ENCODE measurements around the gene WDR70.

GRCh38 chr5:37471666-37472197 is 92.6 kb downstream of the WDR70 start:
- TF ChIP-seq, protein P1, sequence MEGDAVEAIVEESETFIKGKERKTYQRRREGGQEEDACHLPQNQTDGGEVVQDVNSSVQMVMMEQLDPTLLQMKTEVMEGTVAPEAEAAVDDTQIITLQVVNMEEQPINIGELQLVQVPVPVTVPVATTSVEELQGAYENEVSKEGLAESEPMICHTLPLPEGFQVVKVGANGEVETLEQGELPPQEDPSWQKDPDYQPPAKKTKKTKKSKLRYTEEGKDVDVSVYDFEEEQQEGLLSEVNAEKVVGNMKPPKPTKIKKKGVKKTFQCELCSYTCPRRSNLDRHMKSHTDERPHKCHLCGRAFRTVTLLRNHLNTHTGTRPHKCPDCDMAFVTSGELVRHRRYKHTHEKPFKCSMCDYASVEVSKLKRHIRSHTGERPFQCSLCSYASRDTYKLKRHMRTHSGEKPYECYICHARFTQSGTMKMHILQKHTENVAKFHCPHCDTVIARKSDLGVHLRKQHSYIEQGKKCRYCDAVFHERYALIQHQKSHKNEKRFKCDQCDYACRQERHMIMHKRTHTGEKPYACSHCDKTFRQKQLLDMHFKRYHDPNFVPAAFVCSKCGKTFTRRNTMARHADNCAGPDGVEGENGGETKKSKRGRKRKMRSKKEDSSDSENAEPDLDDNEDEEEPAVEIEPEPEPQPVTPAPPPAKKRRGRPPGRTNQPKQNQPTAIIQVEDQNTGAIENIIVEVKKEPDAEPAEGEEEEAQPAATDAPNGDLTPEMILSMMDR (IDR thresholded peaks at IDR 0.05; ENCODE audit: extremely low read depth in 1 of 2, insufficient read depth in 1 of 2, low read depth in 1 of 2, low read length in 2 of 2): no peak
- TF ChIP-seq JUN (IDR thresholded peaks at IDR 0.05; ENCODE audit: borderline replicate concordance, insufficient read depth, insufficient read length, low read depth) (no peak), POLR2AphosphoS5 (IDR thresholded peaks at IDR 0.05; ENCODE audit: insufficient read depth, low read depth, low read length) (no peak), POLR2A (IDR thresholded peaks at IDR 0.05; ENCODE audit: low read depth, low read length) (no peak), EZH2 (IDR thresholded peaks at IDR 0.05; ENCODE audit: borderline replicate concordance, low read depth, low read length, severe bottlenecking) (no peak), FOS (IDR thresholded peaks at IDR 0.05; ENCODE audit: borderline replicate concordance, insufficient read depth, low read length) (no peak), MYC (IDR thresholded peaks at IDR 0.05; ENCODE audit: low read depth, low read length) (no peak)
- TF ChIP-seq, protein P2, sequence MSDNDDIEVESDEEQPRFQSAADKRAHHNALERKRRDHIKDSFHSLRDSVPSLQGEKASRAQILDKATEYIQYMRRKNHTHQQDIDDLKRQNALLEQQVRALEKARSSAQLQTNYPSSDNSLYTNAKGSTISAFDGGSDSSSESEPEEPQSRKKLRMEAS (IDR thresholded peaks at IDR 0.05; ENCODE audit: insufficient read depth, insufficient read length): no peak
